Small intestine (tissue), 7 donors: ENCODE measurements around the gene POLR2J2. TPM values are rescaled to one million over a fixed set of nuclear protein-coding genes. Genes with fewer than 3 reads are reported as not detected.
"Not testable (repeated sequence)": the region's sequence is repeated elsewhere in the genome, so short reads cannot be mapped to it uniquely, and the experiment has no call there.

Experiments
- DNase-seq, 2 donors: peaks; one replicate each; pipeline versions ENCODE4 v3.0.0 to v3.0.0-alpha.2; 2013
- FAIRE-seq: peaks from 2 replicates; lab custom pipeline; 2012; peaks lifted over from hg19 to GRCh38; lab: Jason Lieb, UNC
- H3K27ac ChIP-seq, 3 donors: one replicate each; pipeline ENCODE4 v1.5.1; 2013; ENCODE audit warnings: low read length in 2 of 3, mild to moderate bottlenecking in 2 of 3, control low read depth in 1 of 3, inconsistent platforms in 1 of 3, low read depth in 1 of 3, moderate library complexity in 1 of 3
- H3K27me3 ChIP-seq, 3 donors: one replicate each; pipeline ENCODE4 v1.6.1; 2013; ENCODE audit warnings: low read length in 3 of 3, inconsistent platforms in 1 of 3; ENCODE audit not compliant: control insufficient read depth in 3 of 3, insufficient read depth in 3 of 3
- H3K36me3 ChIP-seq, 3 donors: one replicate each; pipeline ENCODE4 v1.6.1; 2013; ENCODE audit warnings: low read length in 3 of 3, inconsistent platforms in 1 of 3, low read depth in 1 of 3, mild to moderate bottlenecking in 1 of 3, moderate library complexity in 1 of 3; ENCODE audit not compliant: control insufficient read depth in 3 of 3, insufficient read depth in 2 of 3
- H3K4me1 ChIP-seq, 3 donors: one replicate each; pipeline ENCODE4 v1.6.1; 2013; ENCODE audit warnings: low read length in 2 of 3, inconsistent platforms in 1 of 3, low read depth in 1 of 3, mild to moderate bottlenecking in 1 of 3, moderate library complexity in 1 of 3; ENCODE audit not compliant: control insufficient read depth in 3 of 3, insufficient read depth in 2 of 3
- H3K4me3 ChIP-seq, 3 donors: one replicate each; pipeline ENCODE4 v1.5.1; 2013; ENCODE audit warnings: low read length in 3 of 3, control low read depth in 1 of 3, inconsistent platforms in 1 of 3, low read depth in 1 of 3, mild to moderate bottlenecking in 1 of 3, moderate library complexity in 1 of 3
- H3K9me3 ChIP-seq, 2 donors: one replicate each; pipeline ENCODE4 v1.6.1; 2013; ENCODE audit warnings: low read depth in 1 of 2, low read length in 1 of 2; ENCODE audit not compliant: control insufficient read depth in 2 of 2, insufficient read depth in 1 of 2
- WGBS, 3 donors: extraction: QIAGEN DNeasy Blood & Tissue Kit; methylation state at CpG; one replicate each; pipeline ENCODE4 v1.1.7; 2013; 5-methylcytosine and 5-hydroxymethylcytosine counted together
- polyA plus RNA-seq, 4 donors: library from polyadenylated mRNA; stranded (reverse) in 3 of 4; unstranded in 1 of 4; fragments of 200-250 nt in 3 of 4; fragments of 120-200 nt in 1 of 4; gene quantifications; one replicate each; pipeline versions ENCODE4 v1.2.1 to v1.2.3, GENCODE V29; 2013
- donor health status: healthy with polysubstance abuse.
- donor health status: control.
- donor health status: control.
- donor health status: Bipolar disorder and iron deficiency.
- donor health status: healthy.

Gene POLR2J2
- polyA plus RNA-seq, 4 donors = 1.1 to 7.8 (median 1.5) TPM

DNA sequence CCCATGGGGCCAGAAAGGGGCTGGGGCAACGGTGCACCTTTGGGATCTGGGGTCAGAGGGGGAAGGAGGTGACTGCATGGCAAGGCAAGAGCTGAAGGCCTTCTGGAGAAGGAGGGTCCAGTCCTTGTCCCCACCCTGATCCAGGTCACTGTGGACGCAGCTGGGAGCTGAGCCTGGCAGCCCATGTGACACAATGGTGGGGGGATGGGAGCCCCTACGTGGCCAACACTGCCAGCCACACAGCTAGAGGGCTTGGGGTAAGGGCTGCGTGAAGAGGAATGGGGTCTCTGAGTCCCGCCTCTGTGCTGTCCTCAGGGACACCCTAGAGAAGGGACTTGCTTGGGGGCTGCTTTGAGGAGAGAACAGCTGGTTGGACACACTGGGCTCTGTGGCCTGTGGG is 9.3 kb upstream of the POLR2J2 start:
- not testable (repeated sequence) for FAIRE-seq, H3K36me3 ChIP-seq, H3K27ac ChIP-seq, H3K27me3 ChIP-seq, H3K4me1 ChIP-seq, DNase-seq, H3K4me3 ChIP-seq, H3K9me3 ChIP-seq
- WGBS, 3 donors = no CpG with 5 or more reads among the region's 5 CpGs

GRCh38 chr7:102675545-102675944 is 4.1 kb upstream of the POLR2J2 start:
- not testable (repeated sequence) for DNase-seq, H3K4me3 ChIP-seq, H3K36me3 ChIP-seq, FAIRE-seq, H3K27ac ChIP-seq, H3K27me3 ChIP-seq, H3K4me1 ChIP-seq, H3K9me3 ChIP-seq
- 63 to 85% (median 64%) methylated on average over 1 of the region's 2 CpGs for WGBS, 3 donors

DNA sequence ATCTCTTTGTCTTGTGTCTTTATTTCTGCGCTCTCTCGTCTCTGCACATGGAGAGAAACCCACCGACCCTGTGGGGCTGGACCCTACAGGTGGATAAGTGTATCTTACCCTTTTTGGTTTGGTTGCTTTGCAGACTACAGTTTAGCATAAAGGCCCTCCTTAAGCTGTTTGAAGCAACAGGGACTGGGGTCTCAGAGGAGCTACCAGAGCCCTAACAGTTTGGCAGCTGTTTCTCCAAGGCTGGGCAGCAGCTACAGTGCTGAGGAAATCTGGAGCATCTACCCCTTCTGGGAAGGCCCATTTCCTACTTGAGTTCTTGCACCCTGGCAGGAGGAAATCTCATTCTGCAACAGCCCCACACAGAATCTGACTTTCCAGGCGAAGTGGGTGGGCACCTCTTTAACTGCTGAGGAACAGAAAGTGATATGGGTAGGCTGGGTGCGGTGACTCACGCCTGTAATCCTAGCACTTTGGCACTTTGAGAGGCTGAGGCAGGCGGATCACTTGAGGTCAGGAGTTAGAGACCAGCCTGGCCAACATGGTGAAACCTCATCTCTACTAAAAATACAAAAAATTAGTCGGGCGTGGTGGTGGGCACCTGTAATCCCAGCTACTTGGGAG is 2.1 kb upstream of the POLR2J2 start:
- H3K36me3 ChIP-seq, H3K27ac ChIP-seq, FAIRE-seq, DNase-seq, H3K4me3 ChIP-seq, H3K27me3 ChIP-seq, H3K4me1 ChIP-seq, H3K9me3 ChIP-seq: not testable (repeated sequence)
- WGBS, 3 donors = no CpG with 5 or more reads among the region's 9 CpGs

DNA sequence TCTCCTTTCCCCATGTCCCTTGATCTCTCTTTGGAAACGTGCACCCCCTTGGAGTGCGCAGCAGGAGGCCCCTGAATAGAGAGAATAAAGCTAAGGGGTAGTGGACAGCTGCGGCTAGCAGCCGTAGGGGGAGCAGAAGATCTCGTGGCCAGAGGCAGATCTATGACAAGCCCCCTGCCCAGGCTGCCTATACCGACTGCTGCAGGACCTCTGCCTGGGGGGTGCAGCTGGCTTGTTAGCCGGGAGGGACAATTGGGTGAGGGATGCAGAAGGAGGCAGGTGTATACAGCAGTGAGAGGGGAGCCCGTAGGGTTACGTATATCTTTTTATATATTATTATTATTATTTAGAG is 469 bp upstream of the POLR2J2 start:
- not testable (repeated sequence) for H3K27ac ChIP-seq, FAIRE-seq, H3K36me3 ChIP-seq, H3K4me1 ChIP-seq, H3K27me3 ChIP-seq, DNase-seq, H3K9me3 ChIP-seq, H3K4me3 ChIP-seq
- WGBS, 3 donors = no CpG with 5 or more reads among the region's 9 CpGs

- not testable (repeated sequence) for H3K4me1 ChIP-seq, DNase-seq, H3K36me3 ChIP-seq, H3K27me3 ChIP-seq, H3K27ac ChIP-seq, H3K4me3 ChIP-seq, FAIRE-seq, H3K9me3 ChIP-seq
- WGBS, 3 donors = 90 to 100% (median 93%) methylated on average over 5 to 9 of the region's 14 CpGs
These were observed 3.9 kb downstream of the POLR2J2 start for GRCh38 chr7:102667523-102667922.

DNA sequence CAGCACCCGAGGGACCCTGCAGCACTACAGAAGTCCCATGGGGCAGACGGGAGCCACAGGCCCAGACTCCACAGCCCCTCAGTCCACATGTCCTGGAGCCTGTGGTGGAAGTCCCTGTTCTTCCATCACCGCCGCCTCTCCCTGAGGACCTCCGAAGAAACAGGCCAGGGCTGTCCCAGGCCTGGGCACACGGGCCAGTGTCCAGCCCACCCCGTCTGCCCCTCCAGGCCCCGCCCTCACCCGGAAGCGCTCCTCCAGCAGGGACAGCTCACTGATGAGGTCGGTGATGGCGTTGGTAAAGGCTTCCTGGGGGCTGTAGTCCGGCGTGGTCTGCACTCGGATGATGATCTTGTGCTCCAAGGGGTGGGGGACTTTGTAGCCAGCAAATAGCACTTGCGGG is 4.6 kb downstream of the POLR2J2 start:
- DNase-seq, H3K36me3 ChIP-seq, H3K4me3 ChIP-seq, H3K4me1 ChIP-seq, H3K9me3 ChIP-seq, H3K27ac ChIP-seq, FAIRE-seq, H3K27me3 ChIP-seq: not testable (repeated sequence)
- WGBS, 3 donors = no CpG with 5 or more reads among the region's 16 CpGs

DNA sequence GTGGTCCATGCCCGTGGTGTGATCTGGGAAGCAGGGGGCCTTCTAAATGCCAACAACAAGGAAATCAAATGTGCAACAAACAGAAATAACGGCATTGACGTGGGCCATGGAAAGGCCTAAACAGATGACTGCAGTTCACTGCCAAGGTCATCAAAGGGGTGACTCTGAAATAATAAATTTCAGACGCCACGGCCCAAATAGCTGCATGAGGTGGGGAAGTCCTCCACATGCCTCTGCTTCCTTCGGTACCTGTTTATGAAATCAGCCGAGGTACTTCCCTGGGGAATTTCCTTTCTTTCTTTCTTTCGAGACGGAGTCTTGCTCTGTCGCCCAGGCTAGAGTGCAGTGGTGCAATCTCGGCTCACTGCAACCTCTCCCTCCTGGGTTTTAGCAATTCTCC is 6.7 kb downstream of the POLR2J2 start:
- FAIRE-seq = not testable (repeated sequence)
- WGBS, 3 donors = 72 to 86% (median 83%) methylated on average over 4 of the region's 11 CpGs

GRCh38 chr7:102649924-102650323 is 21.5 kb downstream of the POLR2J2 start, which contains the start of gene SPDYE2B:
SPDYE2B (plus strand) TSS chr7:102650319; CDS start chr7:102652349, 2,030 bp downstream.
- not testable (repeated sequence) for H3K4me1 ChIP-seq, H3K27me3 ChIP-seq, FAIRE-seq, DNase-seq, H3K9me3 ChIP-seq, H3K4me3 ChIP-seq, H3K27ac ChIP-seq, H3K36me3 ChIP-seq
- WGBS, 3 donors = no CpG with 5 or more reads among the region's 4 CpGs

More for the DNA sequence above, 6.7 kb downstream of the POLR2J2 start:
- H3K36me3 ChIP-seq, DNase-seq, H3K27ac ChIP-seq, H3K4me3 ChIP-seq, H3K27me3 ChIP-seq, H3K9me3 ChIP-seq, H3K4me1 ChIP-seq: not testable (repeated sequence)

DNA sequence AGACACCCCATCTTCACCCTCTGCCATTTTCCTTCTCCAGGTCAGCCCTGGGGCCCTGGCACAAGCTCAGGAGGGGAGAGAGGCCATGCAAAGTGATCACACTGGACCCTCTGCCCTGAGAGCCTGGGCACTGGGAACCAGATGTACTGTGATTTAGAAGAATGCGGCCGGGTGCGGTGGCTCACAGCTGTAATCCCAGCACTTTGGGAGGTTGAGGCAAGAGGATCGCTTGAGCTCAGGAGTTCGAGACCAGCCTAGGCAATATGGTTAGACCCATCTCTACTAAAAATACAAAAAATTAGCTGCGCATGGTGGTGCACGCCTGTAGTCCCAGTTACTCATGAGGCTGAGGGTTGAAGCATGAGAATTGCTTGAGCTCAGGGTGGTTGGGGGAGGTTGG is 23.6 kb downstream of the POLR2J2 start:
- H3K9me3 ChIP-seq, H3K4me3 ChIP-seq, DNase-seq, H3K4me1 ChIP-seq, H3K36me3 ChIP-seq, FAIRE-seq, H3K27me3 ChIP-seq, H3K27ac ChIP-seq: not testable (repeated sequence)
- WGBS, 3 donors = 96 to 99% (median 98%) methylated on average over 5 of the region's 7 CpGs
